ENCODE data around the gene LIX1L.

GRCh38 chr1:145952903-145953302 lies 4.9 kb downstream of the LIX1L start:
- no peak for TF ChIP-seq CTCF (IDR thresholded peaks at IDR 0.05)
- no peak for TF ChIP-seq POLR2A (IDR thresholded peaks at IDR 0.05)
